ENCODE data around the gene RBP5. TPM values are rescaled to one million over a fixed set of nuclear protein-coding genes. Genes with fewer than 3 reads are reported as not detected.

The RBP5 gene
- total RNA-seq, 1 donor from 2014 or later = 1.8 TPM

DNA sequence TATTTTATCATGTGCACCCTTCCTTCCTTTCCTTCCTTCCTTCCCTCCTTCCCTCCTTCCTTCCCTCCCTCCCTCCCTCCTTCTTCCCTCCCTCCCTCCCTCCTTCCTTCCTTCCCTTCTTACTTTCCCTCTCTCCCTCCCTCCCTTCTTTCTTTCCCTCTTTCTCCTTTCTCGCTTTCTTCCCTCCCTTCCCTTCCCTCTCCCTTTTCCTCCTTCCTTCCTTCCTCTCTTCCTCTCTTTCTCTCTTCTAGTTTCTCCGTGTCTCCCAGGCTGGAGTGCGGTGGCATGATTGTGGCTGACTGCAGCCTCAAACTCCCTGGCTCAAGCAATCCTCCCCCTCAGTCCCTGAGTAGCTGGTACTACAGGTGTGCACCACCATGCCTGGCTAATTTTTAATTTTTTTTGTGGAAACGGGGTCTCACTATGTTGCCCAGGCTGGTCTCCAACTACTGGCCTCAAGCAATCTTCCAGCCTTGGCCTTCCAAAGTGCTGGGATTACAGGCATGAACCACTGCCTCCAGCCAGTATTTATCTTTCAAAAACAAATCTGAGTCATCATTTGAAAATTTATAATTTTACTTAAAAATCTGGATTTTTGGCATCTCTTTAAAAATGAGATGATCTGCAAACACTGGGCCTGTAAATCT is 27.5 kb downstream of the RBP5 start:
- no peak for DNase-seq

DNA sequence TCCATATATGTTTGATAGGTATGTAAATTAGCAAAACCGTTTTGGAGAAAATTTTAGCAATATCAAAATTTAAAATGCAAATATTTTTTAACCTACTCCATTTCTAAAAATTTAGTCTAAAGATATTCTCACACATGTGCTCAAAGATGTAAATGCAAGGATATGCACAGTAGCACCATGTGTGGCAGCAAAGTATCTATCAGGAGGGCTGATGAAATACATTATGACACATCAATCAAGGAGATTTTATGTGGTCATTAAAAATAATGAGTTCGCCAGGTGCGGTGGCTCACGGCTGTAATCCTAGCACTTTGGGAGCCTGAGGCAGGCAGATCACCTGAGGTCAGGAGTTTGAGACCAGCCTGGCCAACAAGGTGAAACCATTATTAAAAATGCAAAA is 28.4 kb downstream of the RBP5 start:
- no peak for DNase-seq

DNA sequence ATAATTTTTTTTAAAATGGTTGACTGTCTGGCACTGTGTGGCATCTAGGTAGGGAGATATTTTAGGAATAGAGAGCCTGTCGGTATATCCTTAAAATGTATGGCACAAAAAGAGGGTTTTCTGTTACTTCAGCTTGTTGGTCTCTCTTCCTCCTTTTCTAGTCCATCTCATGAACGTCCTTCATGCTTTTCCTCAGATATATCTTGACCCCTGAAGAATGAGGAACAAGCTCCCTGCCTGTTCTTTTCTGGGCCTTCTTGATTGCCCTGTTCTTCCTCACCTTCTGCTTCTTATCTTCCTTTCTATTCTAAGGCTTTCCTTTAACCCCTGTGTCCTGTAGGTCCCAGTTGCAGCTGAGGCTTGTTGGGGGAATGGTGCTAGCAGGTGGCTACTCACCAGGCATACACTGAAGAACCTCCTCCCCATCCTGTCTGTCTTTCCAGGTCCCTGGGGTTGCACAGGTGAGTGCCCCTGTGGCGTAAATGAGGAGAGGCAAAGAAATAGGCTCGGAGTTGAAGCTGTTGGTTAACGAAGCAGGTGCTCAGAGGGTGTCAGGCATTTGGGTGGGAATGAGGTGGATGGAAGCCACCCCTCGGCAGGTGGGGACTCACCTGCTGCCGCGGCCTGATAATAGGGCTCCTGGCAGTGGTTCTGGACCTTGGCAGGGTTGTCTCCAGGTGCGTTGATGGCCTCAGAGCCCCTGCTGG is 29.2 kb downstream of the RBP5 start:
- DNase-seq = no peak

DNA sequence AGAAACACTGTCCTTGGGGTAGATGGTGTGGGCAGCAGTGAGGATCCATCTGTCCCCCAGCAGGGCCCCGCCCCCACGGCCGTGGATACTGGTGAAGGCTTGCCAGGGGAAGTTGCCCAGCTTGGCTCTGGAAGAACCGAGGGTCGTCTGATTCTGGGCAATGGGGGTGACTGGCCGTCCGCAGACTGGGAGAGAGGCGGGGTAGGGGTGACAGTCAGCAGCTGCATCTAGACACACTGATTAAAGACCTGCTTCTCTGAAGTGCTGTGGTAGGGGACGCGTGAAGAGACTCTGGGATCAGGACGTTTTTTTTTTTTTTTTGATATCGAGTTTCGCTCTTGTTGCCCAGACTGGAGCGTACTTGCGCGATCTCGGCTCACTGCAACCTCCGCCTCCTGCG is 31.7 kb downstream of the RBP5 start:
- DNase-seq = peak; percentile 37

DNA sequence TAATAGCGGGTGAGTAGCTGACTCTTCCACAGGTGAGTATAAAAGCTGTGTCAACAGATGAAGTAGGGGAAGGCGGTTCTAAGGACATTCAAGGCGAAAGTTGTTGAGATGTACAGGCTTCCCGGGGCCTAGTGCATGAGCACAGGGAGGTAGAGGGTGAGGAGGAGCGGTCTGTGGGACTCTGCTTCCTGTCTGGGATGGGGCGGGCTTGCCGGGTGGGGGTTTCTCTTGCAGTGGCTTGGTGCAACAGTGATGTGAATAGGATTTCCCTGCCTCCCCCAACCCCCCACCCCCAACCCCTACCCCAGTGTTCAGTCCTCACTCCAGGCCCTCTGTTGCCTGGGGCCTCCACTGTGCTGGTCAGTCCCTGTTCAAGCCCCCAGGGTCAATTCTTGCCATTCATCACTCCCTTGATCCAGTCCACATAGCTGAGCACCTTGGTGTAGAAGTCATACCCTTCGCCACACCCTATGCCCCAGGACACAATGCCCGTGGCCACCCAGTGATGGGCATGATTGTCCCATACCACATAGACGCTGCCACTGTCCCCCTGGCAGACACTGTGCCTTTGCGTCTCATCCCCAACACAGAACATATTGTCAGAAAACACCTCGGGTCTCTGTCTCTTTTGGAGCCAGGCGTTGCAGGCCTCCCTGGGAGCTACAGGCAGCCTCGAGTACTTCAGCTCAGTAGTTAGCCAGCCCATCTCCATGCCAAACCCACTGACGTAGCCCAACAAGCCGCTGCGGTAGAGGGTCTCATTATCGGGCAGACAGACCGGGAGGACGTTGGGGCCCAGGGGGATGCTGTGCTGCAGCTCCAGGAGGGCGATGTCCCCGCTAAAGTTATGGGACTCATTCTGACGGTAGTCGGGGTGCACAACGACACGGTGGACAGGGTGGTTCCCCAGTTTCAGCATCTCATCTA is 32.4 kb downstream of the RBP5 start:
- DNase-seq = no peak

DNA sequence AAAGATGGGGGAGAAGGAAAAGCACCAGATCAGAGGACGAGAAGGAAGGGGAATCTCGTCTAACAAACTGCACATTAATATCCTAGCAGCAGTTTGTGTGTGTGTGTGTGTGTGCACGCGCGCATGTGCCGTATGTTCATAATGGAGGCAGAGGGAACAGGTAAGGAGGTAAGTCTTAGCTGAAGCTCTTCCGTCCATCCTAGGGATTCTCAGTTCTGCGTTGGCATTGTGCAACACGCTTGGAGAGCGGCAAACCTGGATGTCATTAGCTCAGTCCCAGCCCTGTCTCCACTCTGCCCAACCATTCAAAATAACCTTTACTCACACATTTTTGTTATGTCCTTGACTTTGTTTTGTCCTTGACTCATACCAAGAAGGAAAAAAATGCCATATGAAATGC is 34.8 kb downstream of the RBP5 start:
- DNase-seq = no peak

DNA sequence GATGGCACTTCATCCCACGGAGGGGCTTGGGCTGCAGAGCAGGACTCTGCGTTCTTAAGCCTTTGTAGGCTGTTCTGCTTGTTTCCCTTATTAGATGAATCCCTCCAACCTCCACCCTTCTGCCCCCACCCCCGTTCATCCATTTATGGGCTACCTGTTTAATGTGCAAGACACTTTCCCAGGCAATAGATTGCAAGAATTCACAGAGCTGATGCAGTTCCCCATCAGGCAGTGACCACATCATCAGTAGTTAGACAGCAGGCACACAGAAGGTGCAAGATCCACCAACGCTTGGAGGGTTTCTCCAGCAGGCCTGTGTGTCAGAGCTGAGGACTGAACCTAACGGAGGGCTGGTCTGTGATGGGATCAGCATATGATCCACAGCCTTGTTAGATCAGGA is 35.2 kb downstream of the RBP5 start:
- no peak for DNase-seq

DNA sequence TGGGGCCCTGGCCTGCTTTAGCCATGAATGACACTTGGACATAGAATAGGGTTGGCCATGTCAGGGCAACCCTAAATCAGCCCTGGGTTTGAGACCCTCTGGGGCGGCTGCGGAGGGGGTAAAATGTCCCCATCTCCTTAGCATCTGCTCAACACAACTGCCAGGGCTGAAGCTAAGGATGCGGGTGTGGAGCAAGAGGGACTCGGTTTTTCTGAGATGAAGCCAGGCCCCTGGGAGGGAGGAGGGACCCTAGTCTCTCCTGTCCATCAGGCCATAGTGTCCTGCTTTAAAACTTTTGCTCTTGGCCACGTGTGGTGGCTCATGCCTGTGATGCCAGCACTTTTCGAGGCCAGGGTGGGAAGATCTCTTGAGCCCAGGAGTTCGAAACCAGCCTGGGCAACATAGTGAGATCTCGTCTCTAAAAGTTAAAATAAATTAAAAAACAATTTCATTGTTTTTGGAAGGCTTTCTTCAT is 35.7 kb downstream of the RBP5 start:
- DNase-seq = no peak

DNA sequence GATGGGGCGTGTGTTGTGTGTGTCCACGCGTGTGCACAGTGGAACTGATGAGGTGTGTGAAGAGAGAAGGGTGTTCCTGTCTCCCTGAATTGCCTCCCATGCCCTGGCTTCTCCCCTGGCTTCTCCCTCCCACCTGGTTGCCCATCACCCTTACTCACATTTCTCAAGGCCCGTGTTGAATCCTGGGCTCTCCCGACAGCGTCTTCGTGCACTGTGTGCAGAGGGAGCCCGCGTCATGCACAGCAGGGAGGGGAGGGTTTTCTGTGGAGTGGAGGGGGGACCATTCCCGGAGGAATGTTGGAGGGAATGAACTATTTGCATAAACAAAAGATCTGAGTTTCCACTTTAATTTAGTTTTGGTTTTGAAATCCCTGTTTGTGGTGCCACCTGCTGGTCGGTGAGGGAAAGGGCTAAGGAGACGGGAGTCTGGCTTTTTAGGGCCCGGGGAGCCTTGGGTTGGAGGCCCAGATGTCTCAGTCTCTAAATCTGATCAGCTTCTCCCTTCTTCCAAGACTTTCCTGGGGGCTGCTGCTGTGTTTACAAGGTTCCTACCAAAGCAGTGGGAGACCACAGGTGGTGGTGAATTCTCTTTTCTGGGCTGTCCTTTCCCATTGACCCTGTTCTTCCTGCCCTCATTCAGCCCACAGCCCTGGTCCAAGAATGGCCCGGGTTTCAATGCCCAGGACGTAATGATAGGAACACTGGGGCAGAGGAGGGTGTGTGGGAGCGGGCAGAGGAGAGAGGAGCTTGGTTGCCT is 36.3 kb downstream of the RBP5 start, which contains the start of gene C1R:
C1R (minus strand) TSS at position 217 of the 757 bp plus-strand sequence; CDS start at position 160, 57 bp downstream.
- peak; percentile 90 for DNase-seq

DNA sequence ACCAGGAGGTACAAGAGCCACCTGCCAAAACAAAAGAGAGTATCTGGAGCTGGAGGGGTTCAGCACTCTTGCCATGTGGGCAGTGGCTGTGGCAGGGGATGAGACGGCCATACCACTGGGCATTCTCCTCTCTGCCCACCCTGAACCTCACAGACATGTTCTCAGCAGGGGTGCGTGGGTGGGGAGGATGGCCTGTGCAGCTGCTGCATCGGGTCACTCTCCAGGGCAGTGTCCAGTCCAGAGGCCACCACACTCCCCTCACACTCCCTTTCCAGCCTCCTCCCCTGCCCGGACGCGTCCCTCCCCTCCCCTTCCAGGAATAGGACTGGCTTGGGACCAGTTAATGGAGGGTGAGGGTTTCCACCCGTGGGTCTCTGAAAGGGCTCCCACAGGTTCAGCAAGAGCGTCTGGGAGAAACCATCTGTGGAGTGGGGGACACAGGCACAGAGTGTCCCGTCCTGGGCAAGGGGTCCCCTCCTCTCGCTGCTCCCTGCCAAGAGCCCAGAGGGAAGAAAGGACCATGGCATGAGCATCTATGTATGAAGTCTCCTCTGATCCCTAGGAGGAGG is 36.9 kb downstream of the RBP5 start:
- DNase-seq = no peak

DNA sequence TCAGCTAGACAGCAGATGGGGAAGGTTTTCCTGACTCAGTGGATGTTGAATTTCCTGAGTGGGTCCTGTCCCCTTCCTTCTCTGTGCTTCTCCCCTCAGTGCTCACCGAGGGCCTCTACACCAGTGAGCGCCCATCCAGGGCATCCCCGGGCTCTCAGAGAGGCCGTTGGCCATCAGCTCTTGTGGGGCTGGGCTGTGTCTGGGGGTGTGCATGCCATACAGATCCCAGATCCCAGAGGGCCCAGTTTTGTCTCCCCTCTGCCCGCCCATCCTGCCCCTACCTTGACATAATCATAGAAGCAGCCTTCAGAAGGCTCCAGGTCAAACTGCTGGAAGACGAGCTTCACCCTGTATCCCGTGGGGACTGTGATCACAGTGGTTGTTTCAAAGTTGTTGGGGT is 37.5 kb downstream of the RBP5 start:
- DNase-seq = no peak

DNA sequence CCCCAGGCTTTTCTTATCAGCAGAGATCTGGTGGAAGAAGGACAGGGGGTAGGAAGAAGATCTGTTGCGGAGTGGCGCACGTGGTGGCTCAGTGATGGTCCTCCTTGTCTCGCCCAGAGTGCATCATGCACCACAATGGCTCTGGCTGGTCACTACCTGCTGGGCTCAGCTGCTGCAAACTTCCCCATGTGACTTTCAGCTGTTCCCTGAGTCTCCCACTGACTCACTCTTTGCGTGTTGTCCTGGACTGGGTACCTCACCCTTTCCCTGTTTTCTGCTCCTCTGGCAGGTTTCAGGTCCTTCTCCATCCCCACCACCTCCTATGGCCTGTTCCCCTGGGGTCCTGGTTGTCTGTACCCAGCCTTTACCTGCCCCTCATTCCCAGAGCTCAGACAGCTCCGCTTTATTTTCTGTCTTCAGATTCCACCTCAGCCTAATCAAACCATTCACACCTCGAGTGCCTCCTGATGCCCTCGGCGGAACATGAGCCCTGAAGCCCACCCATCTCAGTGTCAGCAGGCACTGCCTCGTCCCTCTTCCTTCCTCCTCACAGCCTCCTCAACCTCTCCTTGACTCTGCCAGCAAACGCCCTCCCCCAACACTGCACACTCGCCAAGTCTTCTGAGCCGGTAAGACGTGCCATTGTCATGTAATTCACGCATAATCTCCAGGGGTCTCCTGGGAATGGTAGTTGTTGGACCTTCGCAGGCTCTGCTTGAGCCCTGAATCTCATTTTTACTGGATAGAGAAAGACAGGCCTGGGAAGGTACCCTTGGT is 38.3 kb downstream of the RBP5 start:
- no peak for DNase-seq

DNA sequence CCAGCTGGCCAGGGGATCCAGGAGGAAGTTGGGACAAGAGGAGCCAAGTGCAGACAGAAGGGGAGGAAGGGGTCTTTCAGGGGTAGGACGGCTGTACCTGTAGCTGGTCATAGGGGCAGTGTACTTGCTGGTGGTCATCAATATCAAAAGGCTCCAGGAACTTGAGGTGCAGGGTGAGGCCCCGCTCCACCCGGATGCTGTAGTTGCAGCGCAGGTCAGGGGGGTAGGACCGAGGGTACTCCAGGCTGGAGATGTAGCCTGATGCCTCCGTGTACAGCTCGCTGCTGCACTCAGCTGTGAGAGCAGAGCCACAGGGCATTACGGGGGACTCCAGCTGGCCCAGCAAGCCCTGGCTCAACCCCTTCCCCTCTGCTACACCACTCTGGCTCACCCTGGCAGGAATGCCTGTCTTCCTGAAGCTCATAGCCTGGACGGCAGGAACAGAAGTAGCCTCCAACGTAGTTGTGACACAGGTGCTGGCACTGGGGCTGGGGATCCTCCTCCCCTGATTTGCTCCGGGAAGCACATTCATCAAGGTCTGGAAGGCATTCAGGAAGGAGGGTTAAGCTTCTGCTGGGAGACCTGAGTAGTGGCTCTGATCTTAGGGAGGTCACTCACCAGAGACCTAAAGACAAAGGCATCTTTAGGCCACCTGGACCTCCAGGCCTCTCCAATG is 39.4 kb downstream of the RBP5 start:
- DNase-seq = no peak

DNA sequence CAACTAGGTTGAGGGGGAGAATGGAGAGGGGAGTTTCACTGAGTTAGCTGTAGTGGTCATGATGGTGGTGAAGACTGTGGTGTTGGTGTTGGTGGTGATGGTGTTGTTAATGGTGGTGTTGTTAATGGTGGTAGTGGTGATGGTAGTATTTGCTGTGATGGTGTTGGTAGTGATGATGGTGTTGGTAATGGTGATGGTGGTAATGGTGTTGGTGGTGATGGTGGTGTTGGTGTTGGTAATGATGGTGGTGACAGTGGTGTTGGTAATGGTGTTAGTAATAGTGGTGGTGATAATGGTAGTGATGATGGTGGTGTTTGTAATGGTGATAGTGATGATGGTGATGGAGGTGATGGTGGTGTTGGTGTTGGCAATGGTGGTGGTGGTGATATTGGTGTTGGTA is 45.6 kb downstream of the RBP5 start:
- DNase-seq = no peak

DNA sequence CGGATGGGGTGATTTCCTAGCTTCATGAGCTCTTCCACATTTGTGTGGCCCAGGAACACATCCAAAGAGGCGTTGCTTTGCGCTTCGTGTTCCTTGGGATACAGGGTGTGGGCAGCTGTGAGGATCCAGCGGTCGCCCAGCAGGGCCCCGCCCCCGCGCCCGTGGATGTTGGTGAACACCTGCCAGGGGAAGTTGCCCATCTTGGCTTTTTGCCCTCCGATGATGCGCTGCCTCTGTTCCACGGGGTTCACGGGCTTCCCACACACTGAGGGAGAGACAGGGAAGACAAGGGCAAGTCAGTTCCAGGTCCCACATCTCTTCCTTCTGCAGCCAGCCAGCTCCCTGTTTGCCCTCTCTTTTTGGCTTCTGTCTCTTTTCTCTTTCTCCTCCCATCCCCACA is 47.7 kb downstream of the RBP5 start:
- DNase-seq = no peak

DNA sequence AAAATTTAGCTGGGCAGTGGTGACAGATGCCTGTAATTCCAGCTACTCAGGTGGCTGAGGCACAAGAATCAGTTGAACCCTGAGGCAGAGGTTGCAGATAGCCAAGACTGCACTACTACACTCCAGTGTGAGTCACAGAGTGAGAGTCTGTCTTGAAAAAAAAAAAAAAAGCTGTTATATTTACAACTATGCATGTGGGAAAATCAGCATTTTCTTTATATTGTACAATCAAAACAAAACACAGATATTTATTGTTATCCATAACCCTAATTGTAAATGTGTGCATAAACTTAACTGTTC is 48.9 kb downstream of the RBP5 start:
- no peak for DNase-seq

DNA sequence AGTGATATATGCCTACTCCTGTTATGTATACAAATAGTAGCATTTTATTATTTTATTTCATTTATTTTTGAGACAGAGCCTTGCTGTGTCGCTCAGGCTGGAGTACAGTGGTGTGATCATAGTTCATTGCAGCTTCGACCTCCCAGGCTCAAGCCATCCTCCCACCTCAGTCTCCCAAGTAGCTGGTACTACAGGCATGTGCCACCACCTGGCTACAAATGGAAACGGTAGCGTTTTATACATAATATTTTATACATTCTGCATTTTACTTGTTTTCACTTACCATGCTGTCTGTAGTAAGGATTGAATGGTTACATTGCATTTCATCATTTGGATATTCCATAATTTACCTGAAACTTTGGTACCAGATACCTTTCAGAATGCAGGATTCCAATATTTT is 50.5 kb downstream of the RBP5 start:
- DNase-seq = no peak

DNA sequence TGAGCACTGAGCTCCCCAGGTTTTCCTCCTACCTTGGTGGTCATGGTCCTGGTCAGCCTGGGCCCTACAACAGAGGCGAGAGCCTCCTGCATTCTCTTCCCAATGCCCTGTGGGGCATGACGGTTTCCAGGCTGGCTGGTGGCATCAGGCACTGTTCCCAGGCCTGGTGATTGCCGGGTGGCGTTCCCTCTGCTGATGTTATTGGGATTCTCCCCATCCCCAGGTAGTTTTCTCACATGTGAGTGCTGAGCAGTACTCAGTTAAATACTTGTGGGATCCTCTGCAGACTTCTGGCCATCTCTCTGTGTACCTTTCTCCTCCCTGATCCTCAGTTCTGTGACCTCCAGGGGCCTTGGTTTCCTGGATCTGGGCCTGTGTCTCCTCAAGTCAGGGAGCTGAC is 52.2 kb downstream of the RBP5 start:
- no peak for DNase-seq

DNA sequence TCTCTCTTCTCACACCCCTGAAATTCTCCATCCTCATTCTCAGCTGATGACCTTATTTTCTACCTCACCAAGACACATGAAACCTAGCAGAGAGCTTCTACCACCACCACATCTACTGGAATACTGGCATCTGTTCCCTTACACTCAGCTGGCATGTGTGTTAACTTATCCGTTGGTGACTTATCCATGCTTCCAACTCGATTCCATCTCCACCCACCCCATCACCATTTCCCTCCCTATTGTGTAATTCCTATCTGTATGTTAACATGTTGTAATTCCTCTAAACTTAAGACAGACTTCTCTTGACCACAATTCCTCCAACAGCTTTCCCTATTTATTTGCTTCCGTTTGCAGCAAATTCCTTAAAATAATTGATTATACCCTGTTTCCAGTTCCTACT is 52.8 kb downstream of the RBP5 start:
- no peak for DNase-seq

DNA sequence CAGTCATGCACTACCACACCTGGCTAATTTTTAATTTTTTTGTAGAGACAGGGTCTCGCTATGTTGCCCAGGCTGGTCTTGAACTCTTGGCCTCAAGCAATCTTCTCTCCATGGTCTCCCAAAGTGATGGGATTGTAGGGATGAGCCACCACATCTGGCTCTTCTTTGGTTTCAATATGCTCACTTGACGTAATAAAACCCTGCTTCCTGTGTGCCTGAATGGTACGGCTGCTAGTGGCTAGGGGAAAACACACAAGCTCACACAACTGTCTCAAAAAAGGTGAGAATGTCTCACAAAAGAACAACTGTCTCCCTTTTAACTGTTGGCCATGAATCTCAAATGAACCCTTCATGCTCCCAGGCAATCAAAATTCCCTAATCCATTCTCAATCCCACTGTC is 53.2 kb downstream of the RBP5 start:
- DNase-seq = no peak

DNA sequence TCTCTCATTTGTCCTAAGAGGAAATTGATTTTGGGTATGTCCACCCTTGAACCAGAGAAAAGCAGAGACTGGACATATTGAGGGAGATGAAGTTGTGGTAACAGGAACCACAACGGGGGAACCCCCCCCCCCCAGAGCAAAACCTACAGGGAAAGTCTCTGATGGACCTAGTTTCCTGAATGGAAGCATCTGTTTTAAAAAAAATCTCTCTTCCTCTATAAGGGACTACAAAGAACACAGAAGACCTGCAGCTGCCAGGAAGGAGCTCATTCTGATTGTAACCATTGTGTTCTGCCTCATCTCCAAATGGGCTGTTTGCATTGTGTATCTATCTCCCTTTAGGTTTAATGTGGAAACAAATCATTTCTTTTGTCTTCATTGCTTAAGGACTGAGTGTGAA is 54.7 kb downstream of the RBP5 start:
- DNase-seq = no peak
